Esophagus squamous epithelium (tissue), 4 donors: ENCODE results near the gene CAMK2D.

Source experiments
- POLR2A ChIP-seq, 4 donors: fragments of 450-650 bp; IDR thresholded peaks; one replicate each; pipeline ENCODE4 v1.6.1; 2017; ENCODE audit warnings: antibody characterized with exemption in 4 of 4, mild to moderate bottlenecking in 4 of 4, moderate library complexity in 3 of 4
- TF ChIP-seq, protein P1 (sequence below), 6 experiments: fragments of 450-650 bp in 4 of 6; fragments of 200-600 bp in 2 of 6; sonication (generic) in 2 of 6; IDR thresholded peaks; one replicate each; pipeline ENCODE4 v1.5.1; 2016 to 2019; ENCODE audit warnings: antibody characterized with exemption in 6 of 6, mild to moderate bottlenecking in 4 of 6, moderate library complexity in 4 of 6

DNA sequence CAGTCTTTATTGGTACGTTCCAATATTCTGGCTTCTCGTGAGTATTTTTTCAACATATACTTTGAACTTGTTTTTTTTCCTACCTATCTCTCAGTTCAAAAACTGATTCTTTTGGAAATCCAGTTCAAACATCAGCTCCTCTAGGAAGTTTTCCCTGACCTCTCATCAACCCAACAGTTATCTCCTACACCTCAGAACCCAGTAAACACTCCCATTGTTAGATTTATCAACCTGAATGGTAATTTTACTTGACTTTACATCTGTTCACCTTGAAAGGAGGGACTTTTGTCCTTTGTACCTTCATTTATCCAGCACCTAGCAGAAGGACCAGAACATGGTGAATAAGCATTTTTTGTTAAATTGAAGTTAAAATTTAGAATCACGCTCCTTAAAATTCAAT, 13.6 kb downstream of the CAMK2D start:
- no peak for TF ChIP-seq POLR2A (IDR thresholded peaks at IDR 0.05)
- TF ChIP-seq, protein P1, sequence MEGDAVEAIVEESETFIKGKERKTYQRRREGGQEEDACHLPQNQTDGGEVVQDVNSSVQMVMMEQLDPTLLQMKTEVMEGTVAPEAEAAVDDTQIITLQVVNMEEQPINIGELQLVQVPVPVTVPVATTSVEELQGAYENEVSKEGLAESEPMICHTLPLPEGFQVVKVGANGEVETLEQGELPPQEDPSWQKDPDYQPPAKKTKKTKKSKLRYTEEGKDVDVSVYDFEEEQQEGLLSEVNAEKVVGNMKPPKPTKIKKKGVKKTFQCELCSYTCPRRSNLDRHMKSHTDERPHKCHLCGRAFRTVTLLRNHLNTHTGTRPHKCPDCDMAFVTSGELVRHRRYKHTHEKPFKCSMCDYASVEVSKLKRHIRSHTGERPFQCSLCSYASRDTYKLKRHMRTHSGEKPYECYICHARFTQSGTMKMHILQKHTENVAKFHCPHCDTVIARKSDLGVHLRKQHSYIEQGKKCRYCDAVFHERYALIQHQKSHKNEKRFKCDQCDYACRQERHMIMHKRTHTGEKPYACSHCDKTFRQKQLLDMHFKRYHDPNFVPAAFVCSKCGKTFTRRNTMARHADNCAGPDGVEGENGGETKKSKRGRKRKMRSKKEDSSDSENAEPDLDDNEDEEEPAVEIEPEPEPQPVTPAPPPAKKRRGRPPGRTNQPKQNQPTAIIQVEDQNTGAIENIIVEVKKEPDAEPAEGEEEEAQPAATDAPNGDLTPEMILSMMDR (IDR thresholded peaks at IDR 0.05): no peak
